HG02943 (cell line): ENCODE data around the gene TXN.
"Not testable (repeated sequence)": the region's sequence is repeated elsewhere in the genome, so short reads cannot be mapped to it uniquely, and the experiment has no call there.

Experiments
- ATAC-seq: cut with Tn5 transposase; IDR thresholded peaks from one replicate; pipeline ENCODE4 v1.9.1; 2021; ENCODE audit warnings: mild to moderate bottlenecking, low read depth, moderate library complexity; ENCODE audit not compliant: unreplicated experiment

Gene TXN

GRCh38 chr9:110257956-110258355 is 1.6 kb upstream of the TXN start:
- no peak for ATAC-seq

DNA sequence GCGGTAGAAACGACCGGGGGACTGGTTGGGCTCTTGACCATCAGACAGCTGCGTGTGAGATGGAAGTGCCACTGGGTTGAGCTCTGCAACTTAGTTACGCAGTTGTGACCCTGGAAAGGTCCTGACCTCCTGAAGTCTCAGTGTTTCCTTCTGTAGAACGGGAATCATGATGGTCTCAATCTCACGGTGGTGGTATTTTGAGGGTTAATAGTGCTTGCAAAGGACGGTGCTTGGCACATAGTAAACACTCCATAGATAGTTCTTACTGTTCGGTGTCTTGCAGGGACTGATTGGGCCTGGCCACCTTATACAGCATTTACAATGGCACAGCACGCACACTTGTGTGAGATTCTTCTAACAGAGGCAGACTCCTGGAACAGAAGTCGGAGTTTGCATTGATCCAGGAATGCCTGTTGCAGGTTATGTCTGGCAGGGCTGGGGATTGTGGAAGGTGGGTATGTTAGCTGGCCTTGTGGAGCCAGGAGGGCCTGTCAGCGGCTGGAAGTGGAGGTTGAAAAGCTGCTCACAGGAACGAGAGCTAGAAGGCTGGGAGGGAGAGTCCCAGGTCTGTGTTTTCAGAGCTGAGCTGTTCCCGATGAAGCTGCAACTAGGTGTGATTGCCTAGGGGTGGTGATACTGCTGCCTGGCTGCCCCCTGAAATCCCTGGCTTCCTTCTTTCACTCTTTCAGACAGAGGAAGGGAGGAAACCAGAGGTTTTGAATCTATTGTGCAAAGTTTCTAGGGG is 962 bp upstream of the TXN start:
- ATAC-seq: peak; percentile 9

GRCh38 chr9:110255463-110256379 is 586 bp downstream of the TXN start:
- peak; percentile 33 for ATAC-seq

DNA sequence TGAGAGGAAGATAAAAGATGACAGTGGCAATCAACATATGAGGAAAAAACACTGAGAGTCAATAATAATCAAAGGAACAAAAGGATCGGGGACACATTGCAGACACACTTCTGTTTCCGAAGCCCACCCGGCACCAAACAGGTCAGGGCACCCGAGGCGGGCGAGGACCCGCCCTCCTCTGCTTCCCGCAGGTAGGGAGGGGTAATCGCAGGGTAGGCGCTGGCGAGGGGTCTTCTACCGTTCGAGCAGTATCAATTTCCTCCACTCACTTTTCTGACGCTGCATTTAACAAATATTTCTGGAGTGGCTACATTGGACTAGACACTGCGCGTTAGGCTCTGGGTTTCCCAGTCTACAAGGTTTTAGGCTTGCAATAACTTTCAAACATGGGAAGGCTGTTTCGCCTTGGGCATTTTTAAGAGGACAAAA is 1.3 kb downstream of the TXN start:
- ATAC-seq: no peak

DNA sequence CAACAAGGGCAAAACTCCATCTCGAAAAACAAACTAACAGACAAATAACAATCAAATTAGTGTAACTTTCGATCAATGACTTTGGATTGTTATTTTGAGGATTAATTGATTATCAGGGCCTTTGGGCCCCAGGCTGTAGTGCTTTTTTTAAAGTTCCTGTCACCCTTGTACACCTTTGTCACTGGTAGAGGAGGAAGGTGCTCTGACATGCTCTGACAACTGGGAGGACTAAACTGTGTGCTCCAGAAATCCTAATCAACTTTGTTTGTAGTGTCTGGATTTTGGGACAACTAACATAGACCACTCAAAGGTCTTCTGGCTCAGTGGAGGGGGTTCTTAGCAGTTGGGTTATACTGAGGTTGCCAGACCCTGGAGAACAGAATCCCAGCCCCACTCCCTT is 1.8 kb downstream of the TXN start:
- ATAC-seq: no peak

- no peak for ATAC-seq
Observed at GRCh38 chr9:110252509-110253139, 3.7 kb downstream of the TXN start.

DNA sequence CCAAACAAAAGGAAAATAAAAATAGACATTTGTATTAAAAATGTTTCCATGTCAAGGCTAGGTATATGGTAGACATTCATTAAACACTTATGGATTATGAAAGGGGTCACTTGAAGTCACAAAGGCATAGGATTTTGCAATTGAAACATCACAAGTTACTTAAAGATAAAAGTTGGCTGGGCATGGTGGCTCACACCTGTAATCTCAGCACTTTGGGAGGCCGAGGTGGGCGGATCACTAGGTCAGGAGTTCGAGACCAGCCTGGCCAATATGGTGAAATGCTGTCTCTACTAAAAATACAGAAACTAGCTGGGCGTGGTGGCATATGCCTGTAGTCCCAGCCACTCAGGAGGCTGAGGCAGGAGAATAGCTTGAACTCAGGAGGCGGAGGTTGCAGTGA is 4.5 kb downstream of the TXN start:
- ATAC-seq: not testable (repeated sequence)

DNA sequence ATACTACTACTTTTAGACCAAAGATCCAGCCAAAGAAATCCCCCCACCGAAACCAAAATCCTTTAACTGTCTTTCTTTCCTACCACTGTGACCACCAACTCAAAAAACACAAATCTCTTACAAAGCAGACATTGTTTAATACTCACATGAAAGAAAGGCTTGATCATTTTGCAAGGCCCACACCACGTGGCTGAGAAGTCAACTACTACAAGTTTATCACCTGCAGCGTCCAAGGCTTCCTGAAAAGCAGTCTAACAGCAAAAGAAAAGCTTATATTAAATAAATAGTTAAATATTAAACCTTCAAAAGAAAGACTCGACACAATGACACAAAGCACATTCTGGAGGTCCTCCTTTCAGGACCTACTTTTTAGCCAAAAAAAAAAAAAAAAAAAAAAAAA is 5.1 kb downstream of the TXN start:
- ATAC-seq: no peak

DNA sequence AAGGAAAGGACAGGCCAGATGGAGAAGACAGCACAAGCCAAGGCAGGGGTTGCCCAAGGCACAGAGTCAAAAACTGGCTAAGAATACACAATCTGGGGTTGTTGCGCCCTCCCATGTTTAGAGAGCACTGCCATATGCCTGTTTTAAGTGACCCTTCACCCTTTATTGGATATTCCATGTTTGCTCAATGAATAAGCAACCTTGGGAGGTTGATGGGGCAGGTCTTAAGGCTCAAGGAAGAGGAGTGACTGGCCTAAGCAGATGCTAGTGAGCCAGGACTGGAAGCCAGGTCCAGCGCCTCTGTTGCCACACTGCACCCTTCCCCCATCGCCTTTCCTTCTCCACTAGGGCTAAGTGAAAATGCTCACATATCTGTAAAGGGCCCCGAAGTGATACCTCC is 6.7 kb downstream of the TXN start:
- no peak for ATAC-seq

DNA sequence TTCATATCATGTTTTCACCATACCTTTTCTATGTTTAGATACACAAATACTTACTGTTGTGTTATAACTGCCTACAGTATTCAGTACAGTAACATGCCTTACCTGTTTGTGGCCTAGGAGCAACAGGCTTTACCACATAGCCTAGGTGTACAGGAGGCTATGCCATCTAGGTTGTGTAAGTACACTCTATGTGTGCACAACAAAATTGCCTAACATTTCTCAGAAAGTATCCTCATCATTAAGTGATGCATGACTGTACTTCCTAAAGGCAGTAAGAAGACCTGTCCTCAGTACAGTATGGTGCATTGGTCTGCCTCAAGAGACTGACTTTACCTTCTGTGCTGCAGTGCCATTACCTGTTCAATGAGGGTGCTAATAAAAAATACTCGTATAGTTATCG is 7.9 kb downstream of the TXN start:
- no peak for ATAC-seq

GRCh38 chr9:110246214-110246613 is 10.1 kb downstream of the TXN start:
- ATAC-seq: no peak

DNA sequence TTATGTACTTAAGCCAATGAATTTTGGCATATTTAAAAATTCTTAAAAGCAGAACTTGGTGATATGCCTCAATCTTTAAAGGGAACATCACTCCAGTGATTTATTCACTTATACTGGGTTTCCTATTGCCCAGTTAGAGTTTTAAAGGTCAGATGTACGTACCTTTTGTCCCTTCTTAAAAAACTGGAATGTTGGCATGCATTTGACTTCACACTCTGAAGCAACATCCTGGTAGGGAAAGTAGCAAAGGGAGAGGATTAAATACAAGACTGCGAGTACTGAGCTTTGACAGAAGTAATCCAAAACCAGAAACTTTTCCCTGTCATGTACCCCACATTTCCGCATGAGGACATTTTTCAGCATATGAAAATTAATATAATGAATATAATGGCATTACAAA is 11.7 kb downstream of the TXN start:
- no peak for ATAC-seq

GRCh38 chr9:110241858-110242321 is 14.4 kb downstream of the TXN start:
- no peak for ATAC-seq

DNA sequence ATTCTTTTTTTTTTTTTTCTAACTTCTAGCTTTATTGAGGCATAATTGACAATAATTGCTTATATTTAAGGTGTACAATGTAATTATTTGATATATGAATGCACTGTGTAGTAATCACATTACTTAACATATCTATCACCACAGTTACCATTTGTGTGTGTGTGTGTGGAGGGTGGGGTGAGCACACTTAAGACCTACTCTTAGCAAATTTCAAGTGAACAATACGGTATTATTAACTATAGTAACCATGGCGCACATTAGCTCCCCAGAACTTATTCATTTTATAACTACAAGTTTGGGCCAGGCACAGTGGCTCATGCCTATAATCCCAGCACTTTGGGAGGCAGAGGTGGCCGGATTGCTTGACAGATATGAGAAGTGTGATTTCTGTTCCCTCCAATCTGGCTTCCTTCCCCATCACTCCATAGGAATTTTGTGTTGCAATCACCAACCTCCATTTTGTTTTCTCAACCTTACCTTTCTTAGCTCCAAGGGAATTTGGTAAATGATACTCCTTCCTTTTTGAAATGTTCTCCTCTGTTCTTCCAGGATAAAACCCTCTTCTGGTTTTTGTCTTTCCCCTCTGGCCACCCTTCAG is 14.9 kb downstream of the TXN start:
- ATAC-seq: no peak

DNA sequence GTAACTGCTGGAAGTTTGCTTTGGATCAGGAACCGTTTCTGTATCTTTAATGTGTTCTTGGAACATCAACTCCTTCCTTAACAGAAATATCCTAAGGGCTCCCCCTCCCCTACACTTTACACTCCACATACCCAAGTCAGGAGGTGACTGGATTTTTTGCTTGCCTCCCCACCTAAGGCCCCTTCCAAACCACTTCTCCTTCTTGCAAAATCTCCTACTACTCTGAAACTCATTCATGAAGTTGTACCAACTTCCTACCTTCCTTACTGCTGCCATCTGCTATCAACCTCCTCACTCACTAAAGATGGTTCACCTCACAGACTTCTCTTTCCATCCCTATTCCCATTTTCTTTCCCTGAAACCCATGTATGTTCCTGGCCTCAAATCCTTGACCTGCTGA is 16.1 kb downstream of the TXN start:
- no peak for ATAC-seq

DNA sequence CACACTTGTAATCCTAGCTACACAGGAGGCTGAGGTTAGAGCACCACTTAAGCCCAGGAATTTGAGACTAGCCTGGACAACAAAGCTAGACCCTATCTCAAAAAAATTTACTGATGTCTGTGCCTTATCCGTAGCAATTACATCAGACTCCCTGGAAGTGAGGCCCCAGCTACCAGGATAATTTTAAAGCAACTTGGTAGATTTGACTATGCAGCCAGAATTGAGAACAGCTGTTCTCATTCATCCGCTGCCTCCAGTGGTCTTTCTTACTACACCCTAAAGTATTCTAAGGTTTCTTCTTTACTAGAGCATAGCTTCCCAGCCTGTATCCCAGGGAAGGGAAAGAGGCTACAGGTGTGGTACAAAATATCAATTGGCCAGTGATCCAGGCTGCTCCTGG is 28.0 kb downstream of the TXN start:
- ATAC-seq: no peak

GRCh38 chr9:110224583-110224982 is 31.7 kb downstream of the TXN start:
- ATAC-seq: no peak

- no peak for ATAC-seq
Observed at GRCh38 chr9:110220809-110221208, 35.5 kb downstream of the TXN start.

DNA sequence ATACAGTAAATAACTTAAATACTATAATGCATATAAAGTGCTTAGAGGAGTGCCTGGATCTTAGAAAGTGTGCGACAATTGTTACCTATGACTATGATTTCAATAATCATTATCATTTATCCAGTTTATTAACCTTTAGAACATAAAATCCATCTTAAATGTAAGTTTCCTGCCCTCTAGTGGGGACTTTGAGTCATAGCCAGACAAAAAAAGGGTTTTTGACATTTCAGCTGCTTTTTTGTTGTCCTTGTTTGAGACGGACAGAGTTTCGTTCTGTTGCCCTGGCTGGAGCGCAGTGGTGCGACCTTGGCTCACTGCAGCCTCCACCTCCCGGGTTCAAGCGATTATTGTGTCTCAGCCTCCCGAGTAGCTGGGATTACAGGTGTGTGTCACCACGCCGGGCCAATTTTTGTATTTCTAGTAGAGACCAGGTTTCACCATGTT is 38.6 kb downstream of the TXN start:
- ATAC-seq: no peak

DNA sequence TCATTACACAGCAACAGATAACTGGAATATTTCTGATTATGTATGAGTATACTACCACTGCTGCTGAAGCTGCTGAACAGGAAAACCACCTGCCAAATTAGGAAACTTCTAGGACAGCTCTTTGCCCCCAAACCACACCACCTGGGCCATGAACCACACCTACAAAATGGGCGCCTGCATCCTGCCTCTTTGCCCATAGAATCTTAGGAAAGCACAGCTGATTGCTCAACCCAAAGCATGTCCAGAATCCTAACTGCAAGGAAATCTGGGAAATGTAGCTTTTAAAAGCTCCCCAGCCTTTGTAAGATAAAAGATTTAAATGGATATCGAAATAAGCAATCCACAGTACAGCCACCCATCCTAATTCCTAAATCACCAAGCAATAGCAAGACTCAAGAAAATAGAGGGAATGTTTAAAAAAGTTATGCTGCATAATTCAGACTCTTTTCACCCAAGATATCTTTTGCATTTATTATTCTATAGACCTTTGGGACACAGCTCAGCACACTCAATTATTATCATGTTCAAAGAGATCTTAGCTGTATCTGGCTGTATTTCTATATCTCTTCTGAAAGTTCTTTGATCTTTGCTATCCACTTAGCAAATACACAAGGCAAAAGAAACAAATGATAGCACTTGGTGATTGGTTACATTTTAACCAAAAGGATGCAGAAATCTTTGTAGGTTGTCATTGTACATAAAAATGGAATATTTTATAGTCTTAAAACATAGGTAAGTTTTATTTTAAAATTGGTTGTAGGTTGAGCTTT is 41.5 kb downstream of the TXN start:
- no peak for ATAC-seq
